ENCODE data around the gene SLC16A1.
A peak's percentile ranks its signal among the peaks of the same experiment; 100 is the strongest.

DNA sequence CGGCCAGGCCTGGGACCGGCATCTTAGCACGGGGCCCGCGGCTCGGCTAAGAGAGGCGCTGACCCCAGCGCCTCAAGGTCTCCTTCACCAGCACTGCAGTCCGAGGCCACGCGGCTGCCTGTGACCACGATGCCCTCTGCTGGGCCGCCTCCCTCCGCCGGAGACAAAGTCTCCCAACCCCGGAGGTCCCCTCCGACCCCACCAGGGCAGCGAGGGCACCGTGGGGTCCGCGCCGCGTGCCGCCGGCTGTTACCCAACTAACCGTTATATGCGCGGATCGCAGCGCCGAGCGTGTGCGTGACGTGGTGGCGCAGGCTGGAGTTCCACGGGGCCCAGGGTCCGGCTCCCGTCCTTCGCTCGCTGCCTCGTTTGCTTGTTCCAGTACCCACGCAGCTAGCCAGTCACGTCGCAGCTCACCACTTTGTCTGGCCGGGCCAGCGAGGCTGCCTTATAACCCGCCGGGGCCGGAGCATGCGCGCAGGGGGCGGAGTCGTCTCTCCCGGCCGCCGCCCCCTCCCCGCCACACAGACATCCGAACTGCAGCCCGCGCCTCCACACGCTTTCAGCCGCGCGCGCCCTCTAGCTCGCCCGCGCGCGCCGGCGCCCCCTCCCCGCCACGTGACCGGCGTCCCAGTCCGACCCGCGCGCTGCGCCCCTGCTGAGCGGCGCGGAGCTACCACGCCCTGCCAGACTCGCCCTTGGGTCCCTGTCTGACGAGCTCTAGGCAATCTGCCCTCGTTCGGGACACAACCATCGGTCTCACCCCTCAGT is at the start of gene SLC16A1:
- TF ChIP-seq, protein P1, sequence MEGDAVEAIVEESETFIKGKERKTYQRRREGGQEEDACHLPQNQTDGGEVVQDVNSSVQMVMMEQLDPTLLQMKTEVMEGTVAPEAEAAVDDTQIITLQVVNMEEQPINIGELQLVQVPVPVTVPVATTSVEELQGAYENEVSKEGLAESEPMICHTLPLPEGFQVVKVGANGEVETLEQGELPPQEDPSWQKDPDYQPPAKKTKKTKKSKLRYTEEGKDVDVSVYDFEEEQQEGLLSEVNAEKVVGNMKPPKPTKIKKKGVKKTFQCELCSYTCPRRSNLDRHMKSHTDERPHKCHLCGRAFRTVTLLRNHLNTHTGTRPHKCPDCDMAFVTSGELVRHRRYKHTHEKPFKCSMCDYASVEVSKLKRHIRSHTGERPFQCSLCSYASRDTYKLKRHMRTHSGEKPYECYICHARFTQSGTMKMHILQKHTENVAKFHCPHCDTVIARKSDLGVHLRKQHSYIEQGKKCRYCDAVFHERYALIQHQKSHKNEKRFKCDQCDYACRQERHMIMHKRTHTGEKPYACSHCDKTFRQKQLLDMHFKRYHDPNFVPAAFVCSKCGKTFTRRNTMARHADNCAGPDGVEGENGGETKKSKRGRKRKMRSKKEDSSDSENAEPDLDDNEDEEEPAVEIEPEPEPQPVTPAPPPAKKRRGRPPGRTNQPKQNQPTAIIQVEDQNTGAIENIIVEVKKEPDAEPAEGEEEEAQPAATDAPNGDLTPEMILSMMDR (conservative IDR thresholded peaks at IDR 0.05 in 1 of 2, IDR thresholded peaks at IDR 0.05 in 1 of 2; ENCODE audit: extremely low read depth in 1 of 2, insufficient read depth in 1 of 2, low read depth in 1 of 2, low read length in 2 of 2) = peak in 1 of 2 donors; percentile 30
- TF ChIP-seq EZH2 (IDR thresholded peaks at IDR 0.05; ENCODE audit: borderline replicate concordance, low read length) = no peak
